Mammary epithelial cell (primary cell): ENCODE results near the gene LHX2.

Experiments
- CTCF ChIP-seq, 2 donors: IDR thresholded peaks in 1 of 2; conservative IDR thresholded peaks in 1 of 2; 2 replicates each; pipeline ENCODE4 v1.5.1; 2011 to 2012; ENCODE audit warnings: inconsistent platforms in 2 of 2, low read length in 2 of 2, mild to moderate bottlenecking in 2 of 2, control low read depth in 1 of 2, low read depth in 1 of 2; ENCODE audit not compliant: insufficient read depth in 1 of 2; ENCODE audit errors: extremely low read depth in 1 of 2
- EZH2 ChIP-seq: IDR thresholded peaks from 2 replicates; pipeline ENCODE4 v1.6.1; 2012; ENCODE audit warnings: low read length, inconsistent platforms, borderline replicate concordance

GRCh38 chr9:124077915-124078572 lies 66.5 kb downstream of the LHX2 start:
- TF ChIP-seq CTCF (conservative IDR thresholded peaks at IDR 0.05 in 1 of 2, IDR thresholded peaks at IDR 0.05 in 1 of 2; ENCODE audit: extremely low read depth in 1 of 2, insufficient read depth in 1 of 2, low read depth in 1 of 2, low read length in 2 of 2) (no peak), EZH2 (no peak)
